GM12872 (cell line): ENCODE data around the gene PIGL.

Experiments used
- CTCF ChIP-seq: IDR thresholded peaks from 3 replicates; pipeline ENCODE4 v1.5.1; 2011; ENCODE audit warnings: low read depth, mild to moderate bottlenecking, low read length, moderate library complexity; ENCODE audit not compliant: insufficient read depth

The PIGL gene

GRCh38 chr17:16191604-16192003 is 25.4 kb upstream of the PIGL start:
- no peak for TF ChIP-seq CTCF

- TF ChIP-seq CTCF, result no peak
These were observed 19.7 kb upstream of the PIGL start for GRCh38 chr17:16197276-16197675.

- no peak for TF ChIP-seq CTCF
These were observed 17.9 kb upstream of the PIGL start for GRCh38 chr17:16199093-16199492.

- TF ChIP-seq CTCF, result no peak
These were observed 5.4 kb upstream of the PIGL start for GRCh38 chr17:16211590-16211989.

GRCh38 chr17:16212793-16213192 is 4.2 kb upstream of the PIGL start:
- no peak for TF ChIP-seq CTCF

- no peak for TF ChIP-seq CTCF
These were observed 2.6 kb upstream of the PIGL start for GRCh38 chr17:16214190-16215001.

- TF ChIP-seq CTCF, result no peak
These were observed 2.1 kb upstream of the PIGL start for GRCh38 chr17:16215002-16215272.
